ENCODE data around the gene AK8. TPM values are rescaled to one million over a fixed set of nuclear protein-coding genes. Genes with fewer than 3 reads are reported as not detected.
"Not testable (repeated sequence)": the region's sequence is repeated elsewhere in the genome, so short reads cannot be mapped to it uniquely, and the experiment has no call there.

The AK8 gene
- polyA plus RNA-seq, 1 of the 3 experiments (the other 2 are of a cell fraction): 0.77 TPM

GRCh38 chr9:132712753-132713152, 165.3 kb downstream of the AK8 start:
- no peak for DNase-seq
- TF ChIP-seq USF2 (IDR thresholded peaks at IDR 0.05; ENCODE audit: borderline replicate concordance, low read depth, low read length) (no peak), RXRA (IDR thresholded peaks at IDR 0.05; ENCODE audit: borderline replicate concordance, low read depth) (no peak), CHD2 (IDR thresholded peaks at IDR 0.05; ENCODE audit: low read length, partially characterized antibody) (no peak), RCOR1 (IDR thresholded peaks at IDR 0.05; ENCODE audit: low read length) (no peak), JUND (IDR thresholded peaks at IDR 0.05) (no peak), FOXJ3 (CRISPR knock-in tag; IDR thresholded peaks at IDR 0.05) (no peak), REST (IDR thresholded peaks at IDR 0.05; ENCODE audit: low read depth, low read length) (no peak), POLR2AphosphoS5 (IDR thresholded peaks at IDR 0.05; ENCODE audit: low read depth, low read length) (no peak)
- Histone ChIP-seq H3K9me2 (no peaks in the 10 kb centered on the region), H3K27ac (ENCODE audit: low read depth in 2 of 2, low read length in 1 of 2) (no peak overlapping the region), H3K4me2 (no peak overlapping the region), H3F3A (replicated peaks; ENCODE audit: insufficient read depth) (no peaks in the 10 kb centered on the region), H3K9me3 (no peaks in the 10 kb centered on the region), H3K27me3 (ENCODE audit: insufficient read depth) (peaks cover 5% of the 10 kb centered on the region; the same call in 1 of the 2 replicates), H3K36me3 (replicated peaks in 1 of 2; ENCODE audit: control insufficient read depth in 1 of 2, insufficient read depth in 2 of 2, low read length in 1 of 2) (no peaks in the 10 kb centered on the region), H2AFZ (ENCODE audit: low read depth) (no peak overlapping the region), H4K20me1 (ENCODE audit: insufficient read depth) (no peaks in the 10 kb centered on the region), H3K79me2 (ENCODE audit: insufficient read depth) (no peaks in the 10 kb centered on the region), H3K9ac (no peak overlapping the region), H3K4me3 (ENCODE audit: low read depth in 2 of 2, low read length in 1 of 2) (no peak overlapping the region), H3K4me1 (ENCODE audit: control insufficient read depth in 1 of 2, insufficient read depth in 2 of 2, low read depth in 1 of 2, low read length in 1 of 2) (no peaks in the 10 kb centered on the region)
- WGBS (ENCODE audit: low lambda C conversion rate): 57% methylated on average over 5 of the region's 5 CpGs
- CTCF ChIA-PET: no interaction called here
- POLR2A ChIA-PET: no interaction called here

DNA sequence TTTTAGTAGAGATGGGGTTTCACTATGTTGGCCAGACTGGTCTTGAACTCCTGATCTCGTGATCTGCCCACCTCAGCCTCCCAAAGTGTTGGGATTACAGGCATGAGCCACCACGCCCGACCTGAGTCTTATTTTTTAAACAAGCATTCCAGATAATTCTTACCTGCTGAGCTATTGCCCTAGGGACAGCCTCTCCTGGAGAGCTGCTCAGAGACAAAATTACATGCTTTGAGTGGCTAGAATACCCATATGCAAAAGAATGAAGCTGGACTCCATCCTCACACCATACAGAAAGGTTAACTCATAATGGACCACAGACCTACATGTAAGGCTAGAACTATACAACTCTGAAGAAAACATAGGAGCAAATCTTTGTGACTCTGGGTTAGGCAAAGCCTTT, 166.2 kb downstream of the AK8 start:
- no peak overlapping the region for H3K4me3 ChIP-seq (ENCODE audit: low read depth in 2 of 2, low read length in 1 of 2)
- H3K79me2 ChIP-seq (ENCODE audit: insufficient read depth): no peaks in the 10 kb centered on the region
- H2AFZ ChIP-seq (ENCODE audit: low read depth): no peak overlapping the region
- DNase-seq: no peak
- ChIA-PET POLR2A (no interaction called here), CTCF (interaction anchor here (0.9 kb wide), 1 partner anchor 42 kb away, joined by 3 read pairs; the partner anchor contains the start of gene DDX31)
- peaks cover 5% of the 10 kb centered on the region; the same call in 1 of the 2 replicates for H3K27me3 ChIP-seq (ENCODE audit: insufficient read depth)
- H3F3A ChIP-seq (replicated peaks; ENCODE audit: insufficient read depth): no peaks in the 10 kb centered on the region
- no peak overlapping the region for H3K9ac ChIP-seq
- H3K9me2 ChIP-seq: no peaks in the 10 kb centered on the region
- no peaks in the 10 kb centered on the region for H3K9me3 ChIP-seq
- no peak overlapping the region for H3K27ac ChIP-seq (ENCODE audit: low read depth in 2 of 2, low read length in 1 of 2)
- TF ChIP-seq GATA2 (CRISPR knock-in tag; IDR thresholded peaks at IDR 0.05) (no peak), CHD2 (IDR thresholded peaks at IDR 0.05; ENCODE audit: low read length, partially characterized antibody) (no peak), MEF2A (IDR thresholded peaks at IDR 0.05; ENCODE audit: borderline replicate concordance, low read depth) (no peak), ELF1 (IDR thresholded peaks at IDR 0.05) (no peak), EP300 (IDR thresholded peaks at IDR 0.05; ENCODE audit: borderline replicate concordance in 1 of 2, low read depth in 1 of 2, low read length in 1 of 2) (no peak), SIN3A (IDR thresholded peaks at IDR 0.05; ENCODE audit: borderline replicate concordance, low read depth, low read length) (no peak), FOSL2 (IDR thresholded peaks at IDR 0.05; ENCODE audit: borderline replicate concordance, low read depth) (no peak), JUND (IDR thresholded peaks at IDR 0.05) (no peak), TEAD4 (IDR thresholded peaks at IDR 0.05; ENCODE audit: borderline replicate concordance, insufficient read depth) (no peak), EZH2phosphoT487 (IDR thresholded peaks at IDR 0.05; ENCODE audit: borderline replicate concordance, low read depth) (no peak), POLR2AphosphoS5 (IDR thresholded peaks at IDR 0.05; ENCODE audit: low read depth, low read length) (no peak), USF1 (IDR thresholded peaks at IDR 0.05; ENCODE audit: borderline replicate concordance, low read depth) (no peak)
- TF ChIP-seq, protein P1, sequence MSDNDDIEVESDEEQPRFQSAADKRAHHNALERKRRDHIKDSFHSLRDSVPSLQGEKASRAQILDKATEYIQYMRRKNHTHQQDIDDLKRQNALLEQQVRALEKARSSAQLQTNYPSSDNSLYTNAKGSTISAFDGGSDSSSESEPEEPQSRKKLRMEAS (IDR thresholded peaks at IDR 0.05; ENCODE audit: low read depth): no peak
- 69% methylated on average over 3 of the region's 3 CpGs for WGBS (ENCODE audit: low lambda C conversion rate)
- H4K20me1 ChIP-seq (ENCODE audit: insufficient read depth): no peaks in the 10 kb centered on the region
- no peaks in the 10 kb centered on the region for H3K4me1 ChIP-seq (ENCODE audit: control insufficient read depth in 1 of 2, insufficient read depth in 2 of 2, low read depth in 1 of 2, low read length in 1 of 2)
- no peaks in the 10 kb centered on the region for H3K36me3 ChIP-seq (replicated peaks in 1 of 2; ENCODE audit: control insufficient read depth in 1 of 2, insufficient read depth in 2 of 2, low read length in 1 of 2)
- H3K4me2 ChIP-seq: no peak overlapping the region

GRCh38 chr9:132711152-132711551, 166.9 kb downstream of the AK8 start:
- CTCF ChIA-PET: interaction anchor here (0.7 kb wide), 1 partner anchor 77 kb away, joined by 3 read pairs; no protein-coding TSS in a partner anchor

More at GRCh38 chr9:132711152-132711551, 166.9 kb downstream of the AK8 start:
- POLR2A ChIA-PET; H3K9me2 ChIP-seq; H3K79me2 ChIP-seq (ENCODE audit: insufficient read depth); H2AFZ ChIP-seq (ENCODE audit: low read depth); H4K20me1 ChIP-seq (ENCODE audit: insufficient read depth); H3K27ac ChIP-seq (ENCODE audit: low read depth in 2 of 2, low read length in 1 of 2); H3F3A ChIP-seq (replicated peaks; ENCODE audit: insufficient read depth); H3K4me2 ChIP-seq; H3K9ac ChIP-seq; H3K27me3 ChIP-seq (ENCODE audit: insufficient read depth); DNase-seq; H3K4me3 ChIP-seq (ENCODE audit: low read depth in 2 of 2, low read length in 1 of 2); H3K36me3 ChIP-seq (replicated peaks in 1 of 2; ENCODE audit: control insufficient read depth in 1 of 2, insufficient read depth in 2 of 2, low read length in 1 of 2); H3K4me1 ChIP-seq (ENCODE audit: control insufficient read depth in 1 of 2, insufficient read depth in 2 of 2, low read depth in 1 of 2, low read length in 1 of 2); H3K9me3 ChIP-seq: not testable (repeated sequence)
- WGBS (ENCODE audit: low lambda C conversion rate): 64% methylated on average over 5 of the region's 5 CpGs
